Large intestine (tissue), 3 donors: ENCODE measurements around the gene F11R. TPM values are rescaled to one million over a fixed set of nuclear protein-coding genes. Genes with fewer than 3 reads are reported as not detected.

Experiments
- DNase-seq, 2 donors: peaks; one replicate each; pipeline versions ENCODE4 v3.0.0 to v3.0.0-alpha.2; 2013
- H3K27ac ChIP-seq: one replicate; pipeline ENCODE4 v1.5.1; 2013; ENCODE audit warnings: low read length
- H3K27me3 ChIP-seq: 2 replicates; pipeline ENCODE4 v1.6.1; 2013; ENCODE audit warnings: low read length; ENCODE audit not compliant: control insufficient read depth, insufficient read depth
- H3K36me3 ChIP-seq: 2 replicates; pipeline ENCODE4 v1.6.1; 2013; ENCODE audit warnings: low read length; ENCODE audit not compliant: control insufficient read depth, insufficient read depth
- H3K4me1 ChIP-seq: one replicate; pipeline ENCODE4 v1.6.1; 2013; ENCODE audit warnings: low read length; ENCODE audit not compliant: control insufficient read depth, insufficient read depth
- H3K4me3 ChIP-seq: one replicate; pipeline ENCODE4 v1.5.1; 2013; ENCODE audit warnings: low read length
- H3K9me3 ChIP-seq: one replicate; pipeline ENCODE4 v1.6.1; 2013; ENCODE audit warnings: mild to moderate bottlenecking, low read depth, low read length, moderate library complexity; ENCODE audit not compliant: control insufficient read depth
- WGBS: methylation state at CpG from one replicate; pipeline ENCODE4 v1.1.5; 2013; ENCODE audit warnings: low lambda C conversion rate; ENCODE audit not compliant: insufficient coverage; 5-methylcytosine and 5-hydroxymethylcytosine counted together
- polyA plus RNA-seq: library from polyadenylated mRNA; unstranded; fragments of 120-200 nt; gene quantifications from one replicate; pipeline ENCODE4 v1.2.1, GENCODE V29; 2013

Gene F11R
- polyA plus RNA-seq, 1 donor: 132 TPM

DNA sequence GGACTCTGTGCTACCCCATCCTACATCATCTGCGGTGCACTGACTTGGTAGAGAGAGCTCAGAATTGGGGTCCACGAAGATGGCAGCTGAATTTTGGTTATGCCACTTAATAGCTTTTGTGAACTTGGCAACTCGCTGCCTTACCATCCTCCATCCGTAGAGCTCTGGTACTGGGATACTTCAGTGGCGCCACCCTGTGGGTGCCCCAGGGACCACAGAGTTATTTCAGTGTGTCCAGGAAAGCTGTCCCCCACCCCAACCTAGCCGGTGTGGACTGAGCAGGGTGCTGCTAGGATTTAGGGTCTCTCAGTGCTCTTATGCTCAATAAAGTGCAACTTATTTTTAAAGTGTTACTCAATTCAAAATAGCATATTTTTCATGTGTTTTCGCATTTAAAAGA lies 33.9 kb upstream of the F11R start:
- WGBS: 100% methylated on average over 1 of the region's 7 CpGs
- Histone ChIP-seq H3K27me3 (peaks cover 10% of the 10 kb centered on the region), H3K4me1 (no peaks in the 10 kb centered on the region), H3K27ac (no peak overlapping the region), H3K36me3 (no peaks in the 10 kb centered on the region), H3K9me3 (peaks cover 4% of the 10 kb centered on the region), H3K4me3 (no peak overlapping the region)
- no peak for DNase-seq

DNA sequence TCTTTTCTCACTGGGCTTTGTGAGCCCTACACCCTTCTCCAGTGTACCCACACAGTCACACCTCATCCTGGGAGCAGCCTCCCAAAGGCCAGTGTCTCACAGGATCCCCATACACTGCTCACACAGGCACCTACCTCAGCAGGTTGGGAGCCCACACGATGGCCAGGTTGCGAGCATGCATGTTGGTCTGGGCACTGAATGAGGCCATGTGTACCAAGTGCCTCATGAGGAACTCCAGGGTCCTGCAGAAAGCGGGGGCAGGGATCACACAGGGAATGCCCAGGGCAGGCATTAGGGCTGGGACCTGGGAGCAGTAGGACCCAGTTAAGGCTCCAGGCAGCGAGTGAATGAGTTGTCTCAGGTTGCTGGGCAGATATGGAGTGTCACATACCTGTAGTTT lies 33.3 kb upstream of the F11R start:
- no CpG with 5 or more reads among the region's 4 CpGs for whole genome bisulfite sequencing
- Histone ChIP-seq H3K4me3 (no peak overlapping the region), H3K36me3 (no peaks in the 10 kb centered on the region), H3K27ac (no peak overlapping the region), H3K27me3 (peaks cover 10% of the 10 kb centered on the region), H3K4me1 (no peaks in the 10 kb centered on the region), H3K9me3 (peaks cover 6% of the 10 kb centered on the region)
- no peak for DNase-seq

DNA sequence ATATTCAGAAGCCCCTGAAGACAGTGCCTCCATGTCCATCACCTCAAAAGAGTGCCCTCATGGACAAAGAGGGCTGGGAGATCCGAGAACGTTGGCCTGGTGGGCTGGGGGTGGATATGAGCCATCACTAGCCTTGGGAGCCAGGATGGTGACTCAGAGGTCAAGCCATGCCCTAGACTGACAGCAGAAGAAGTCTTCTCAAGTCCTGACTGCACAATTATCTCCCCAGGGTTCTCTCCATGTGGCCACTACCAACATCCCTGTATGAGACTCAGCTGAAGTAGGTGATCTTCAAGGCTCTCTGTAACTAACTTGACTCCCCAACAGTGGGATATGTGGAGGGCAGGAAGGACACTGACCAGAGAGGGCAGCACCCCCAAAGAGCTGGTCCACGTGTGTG lies 31.9 kb upstream of the F11R start:
- H3K9me3 ChIP-seq: peaks cover 19% of the 10 kb centered on the region
- H3K4me1 ChIP-seq: no peaks in the 10 kb centered on the region
- no peak overlapping the region for H3K27ac ChIP-seq
- no peaks in the 10 kb centered on the region for H3K36me3 ChIP-seq
- H3K27me3 ChIP-seq: peaks cover 10% of the 10 kb centered on the region
- H3K4me3 ChIP-seq: no peak overlapping the region
- no CpG with 5 or more reads among the region's 3 CpGs for WGBS
- DNase-seq: no peak

DNA sequence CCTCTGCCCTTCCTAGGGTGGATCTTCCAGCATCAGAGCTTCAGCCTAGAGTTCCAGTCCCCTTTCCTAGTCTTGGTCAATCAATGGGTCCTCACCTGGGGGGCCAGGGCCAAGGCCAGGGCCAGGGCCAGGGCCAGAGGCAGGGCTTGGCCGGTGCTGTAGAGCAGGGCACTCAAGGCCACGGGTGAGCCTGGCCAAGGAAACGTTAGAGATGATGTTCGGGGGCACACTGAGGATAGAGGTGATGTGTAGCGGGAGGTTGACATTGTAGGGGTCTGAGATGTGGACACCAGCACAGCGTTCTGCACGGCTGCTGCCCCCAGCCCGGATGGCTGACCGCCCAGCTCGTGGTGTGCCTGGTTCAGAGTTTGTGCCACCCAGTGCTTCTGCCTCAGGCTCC lies 30.3 kb upstream of the F11R start:
- Histone ChIP-seq H3K4me3 (no peak overlapping the region), H3K4me1 (peaks cover 2% of the 10 kb centered on the region), H3K27ac (no peak overlapping the region), H3K36me3 (no peaks in the 10 kb centered on the region), H3K27me3 (peaks cover 8% of the 10 kb centered on the region), H3K9me3 (peaks cover 26% of the 10 kb centered on the region)
- no CpG with 5 or more reads among the region's 10 CpGs for WGBS
- no peak for DNase-seq

DNA sequence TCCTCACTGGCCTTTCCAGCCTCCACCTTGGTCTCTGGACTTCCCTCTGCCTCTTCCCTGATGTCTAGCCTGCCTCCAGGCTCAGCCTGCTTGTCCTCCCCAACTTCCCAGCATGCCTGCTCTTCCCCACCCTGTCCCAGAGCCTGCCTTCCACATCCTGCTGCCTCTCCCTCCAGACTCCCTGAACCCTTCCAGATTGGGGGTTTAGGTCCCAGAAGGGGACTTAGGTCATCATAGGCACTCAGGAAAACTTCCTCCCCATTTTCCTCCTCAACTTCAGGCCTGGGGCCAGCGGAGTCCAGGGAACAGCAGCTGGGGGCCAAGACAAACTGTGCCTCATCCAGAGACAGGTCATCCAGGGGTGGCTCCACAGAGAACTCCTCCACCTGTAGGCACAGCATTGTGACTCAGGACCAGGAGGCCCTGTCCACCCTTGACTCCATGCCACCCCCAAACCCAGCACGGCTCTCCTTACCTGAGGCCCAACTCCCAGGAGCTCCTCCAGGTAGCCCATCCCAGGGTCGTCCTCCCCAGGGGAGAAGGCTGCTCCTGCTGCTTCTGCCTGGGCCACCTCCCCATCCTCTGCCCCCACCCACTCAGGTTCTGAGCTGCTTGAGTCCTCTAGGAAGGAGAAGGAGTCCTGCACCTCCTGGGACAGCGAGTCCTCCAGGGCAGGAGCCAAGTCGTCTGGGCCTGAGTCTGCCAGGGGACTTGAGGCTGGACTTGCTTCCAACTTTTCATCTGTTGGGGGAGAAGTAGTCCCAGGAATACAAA lies 28.2 kb upstream of the F11R start:
- Histone ChIP-seq H3K36me3 (no peaks in the 10 kb centered on the region), H3K4me3 (no peak overlapping the region)

DNA sequence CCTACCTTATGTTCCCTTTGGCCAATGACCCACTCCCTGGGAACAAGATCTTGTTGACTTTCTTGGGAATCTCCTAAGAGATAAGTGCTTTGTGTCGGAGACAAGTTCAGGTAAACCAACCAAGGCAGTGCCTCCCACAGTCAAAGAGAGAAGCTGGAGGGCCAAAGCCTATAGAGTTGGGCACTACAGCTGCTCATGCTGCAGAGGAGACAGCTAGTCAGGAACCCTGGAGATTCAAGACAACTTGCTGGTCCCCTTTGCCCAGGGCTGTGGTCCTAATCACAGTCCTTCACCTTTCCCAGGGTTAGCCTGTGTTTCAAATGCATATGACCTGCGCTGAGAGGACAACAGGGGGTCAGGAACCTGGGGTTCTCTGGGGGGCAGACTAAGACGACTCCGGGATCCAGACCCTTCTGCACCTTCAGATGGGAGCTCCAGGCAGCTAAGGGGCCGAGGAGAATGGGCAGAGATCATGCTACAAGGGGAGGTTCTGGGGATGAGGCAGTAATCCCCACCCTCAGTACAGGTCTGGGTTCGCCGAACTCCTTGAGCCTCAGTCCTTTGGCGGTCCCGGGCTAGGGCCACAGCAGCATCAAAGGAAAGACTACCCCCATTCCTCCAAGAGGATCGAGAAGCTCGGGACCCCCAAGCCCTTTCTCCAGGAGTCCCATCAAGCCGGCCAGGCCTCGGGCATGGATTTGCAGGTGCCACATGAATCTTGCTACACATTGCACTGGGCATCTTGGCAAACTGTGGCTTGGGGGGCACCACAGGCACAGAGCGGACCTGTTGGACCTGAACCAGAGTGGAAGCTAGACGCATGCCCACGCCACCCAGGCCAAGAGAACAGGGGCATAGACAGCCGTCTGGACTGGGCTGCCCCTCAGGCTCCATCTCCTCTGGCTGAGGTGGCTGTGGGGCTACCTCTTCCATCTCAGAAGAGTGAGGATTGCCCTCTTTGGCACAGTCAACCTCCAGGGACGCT lies 26.8 kb upstream of the F11R start:
- Histone ChIP-seq H3K4me1 (peaks cover 6% of the 10 kb centered on the region), H3K27me3 (no peaks in the 10 kb centered on the region), H3K36me3 (peaks cover 5% of the 10 kb centered on the region), H3K27ac (no peak overlapping the region), H3K4me3 (no peak overlapping the region), H3K9me3 (peaks cover 26% of the 10 kb centered on the region)
- no CpG with 5 or more reads among the region's 18 CpGs for WGBS
- no peak for DNase-seq

More for the DNA sequence above, 28.2 kb upstream of the F11R start:
- H3K4me1 ChIP-seq: peaks cover 5% of the 10 kb centered on the region
- no CpG with 5 or more reads among the region's 5 CpGs for WGBS
- no peak overlapping the region for H3K27ac ChIP-seq
- peaks cover under 1% of the 10 kb centered on the region for H3K27me3 ChIP-seq
- peaks cover 26% of the 10 kb centered on the region for H3K9me3 ChIP-seq
- DNase-seq: no peak

DNA sequence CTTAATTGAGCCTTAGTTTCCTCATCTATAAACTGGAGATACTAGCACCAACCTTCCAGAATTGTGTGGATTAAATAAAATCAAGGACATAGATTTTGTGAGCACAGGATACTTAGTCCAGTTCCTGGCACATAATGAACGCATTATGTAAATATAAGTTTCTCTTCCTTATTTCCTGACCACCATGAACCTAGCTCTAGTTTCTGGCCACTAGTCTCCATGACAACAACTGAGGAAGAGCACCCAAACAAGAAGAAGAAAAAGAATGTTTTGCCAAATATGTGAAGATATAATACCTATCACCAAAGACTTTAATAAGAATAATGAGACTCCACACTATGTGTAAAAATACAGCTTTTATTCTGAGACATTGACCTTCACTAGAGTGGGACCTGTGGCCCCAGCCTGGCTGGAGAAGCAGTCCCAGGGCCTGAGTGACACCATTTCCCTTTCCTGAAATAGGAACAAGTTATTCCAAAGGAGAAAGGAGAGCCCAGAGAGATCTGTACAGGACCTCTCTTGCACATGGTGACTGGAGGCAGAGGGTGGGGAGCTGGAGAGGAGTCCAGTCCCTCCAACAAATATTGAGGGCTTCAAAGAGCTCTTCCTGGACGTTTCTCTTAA lies 25.8 kb upstream of the F11R start:
- peaks cover 26% of the 10 kb centered on the region for H3K9me3 ChIP-seq
- peak overlapping the region; percentile 78 for H3K4me3 ChIP-seq
- H3K36me3 ChIP-seq: peaks cover 15% of the 10 kb centered on the region
- WGBS: 80% methylated on average over 1 of the region's 2 CpGs
- no peaks in the 10 kb centered on the region for H3K27me3 ChIP-seq
- no peak for DNase-seq
- H3K27ac ChIP-seq: peak overlapping the region; percentile 94
- H3K4me1 ChIP-seq: peaks cover 6% of the 10 kb centered on the region

DNA sequence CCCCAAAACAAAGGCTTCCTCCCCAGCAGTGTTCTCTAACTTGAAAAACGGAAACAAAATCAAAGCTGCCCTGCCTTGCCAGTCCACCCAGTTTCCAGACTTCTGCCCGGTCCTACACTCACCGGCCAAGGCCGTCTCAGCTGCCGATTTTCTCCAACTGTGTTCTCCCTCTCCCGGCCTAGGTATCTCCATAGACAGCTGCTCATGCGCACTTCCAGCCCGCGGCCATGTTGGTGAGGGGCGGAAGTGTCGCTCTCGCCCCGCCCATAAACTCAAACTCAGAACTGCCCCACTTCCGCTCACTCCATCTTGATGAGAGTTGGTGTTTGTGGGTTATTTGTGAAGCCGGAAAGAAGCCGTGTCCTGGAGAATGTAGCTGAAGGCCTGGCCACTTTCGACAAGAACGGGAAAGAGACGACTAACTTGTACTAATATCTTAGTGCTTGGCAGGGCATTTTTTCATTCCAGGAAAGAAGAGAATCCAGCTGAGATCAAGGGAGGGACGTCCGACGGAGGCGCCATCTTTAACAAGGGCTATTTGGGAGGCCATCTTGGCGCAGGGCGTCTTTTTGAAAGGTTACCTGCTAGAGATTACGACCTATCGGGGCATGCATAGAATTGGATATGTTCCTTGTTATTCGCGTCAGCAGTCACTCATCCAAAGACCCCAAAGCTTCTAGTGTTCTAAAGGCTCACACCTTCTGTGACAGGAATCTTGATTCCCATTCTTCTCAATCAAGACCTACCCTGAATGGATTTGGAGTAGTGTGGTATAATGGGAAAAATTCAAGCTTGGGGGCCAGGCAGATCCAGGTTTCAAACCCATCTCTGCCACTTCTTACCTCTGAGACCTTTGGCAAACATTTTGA lies 25.0 kb upstream of the F11R start, which contains the start of gene USF1:
Gene USF1, minus strand, starts transcription at position 242 of the 869 bp plus-strand sequence. CDS start 2,702 bp downstream, outside the sequence.
- Histone ChIP-seq H3K36me3 (peaks cover 23% of the 10 kb centered on the region), H3K9me3 (peaks cover 22% of the 10 kb centered on the region), H3K27me3 (no peaks in the 10 kb centered on the region), H3K27ac (peak within 1 kb of the TSS; percentile 94), H3K4me1 (peaks cover 6% of the 10 kb centered on the region), H3K4me3 (peak within 1 kb of the TSS; percentile 78)
- WGBS: 2% methylated on average over 7 of the region's 29 CpGs
- peak; percentile 97 to 99 for DNase-seq

DNA sequence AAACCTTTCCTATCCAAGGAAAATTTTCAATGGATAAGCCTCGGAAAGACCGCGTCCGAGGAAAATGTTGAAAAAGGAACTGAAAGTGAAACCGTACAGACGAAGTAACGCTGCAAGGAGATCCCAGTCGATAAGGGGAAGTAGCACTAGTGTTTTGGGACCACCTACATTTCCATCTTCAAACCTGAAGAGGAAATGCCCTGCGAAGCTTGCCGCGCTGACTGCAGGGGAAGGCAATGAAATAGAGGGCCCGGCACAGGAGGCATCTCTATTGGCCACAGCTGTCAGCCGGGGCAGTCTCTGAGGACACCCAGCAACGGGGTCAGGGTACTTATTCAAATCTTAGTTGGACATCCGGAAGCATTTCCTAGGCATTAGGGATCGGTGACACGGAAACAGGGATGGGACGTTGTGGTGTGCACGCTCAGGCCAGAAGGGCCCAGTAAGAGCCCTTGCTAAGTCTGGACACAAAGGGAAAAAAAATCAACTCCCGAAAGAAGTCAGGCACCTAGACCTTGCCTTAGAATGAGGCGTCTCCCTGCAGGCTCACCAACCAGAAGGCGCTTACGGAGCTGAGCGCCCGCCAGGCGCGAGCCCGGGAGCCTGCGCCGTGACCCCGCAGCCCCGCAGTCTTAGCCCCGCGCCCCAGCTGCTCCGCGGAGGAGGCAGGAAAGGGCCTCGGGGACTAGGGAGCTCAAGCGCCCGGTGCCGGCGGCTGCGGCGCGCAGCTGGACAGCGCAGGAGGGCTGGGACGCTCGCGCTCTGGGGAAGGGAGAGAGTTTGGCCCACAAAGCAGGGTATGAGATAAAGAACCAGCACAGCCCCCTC lies 24.2 kb upstream of the F11R start:
- H3K36me3 ChIP-seq: peaks cover 31% of the 10 kb centered on the region
- WGBS: no CpG with 5 or more reads among the region's 48 CpGs

More for the DNA sequence above, 24.2 kb upstream of the F11R start:
- H3K27ac ChIP-seq: peak overlapping the region; percentile 94
- peaks cover 22% of the 10 kb centered on the region for H3K9me3 ChIP-seq
- H3K4me1 ChIP-seq: peaks cover 6% of the 10 kb centered on the region
- DNase-seq: peak; percentile 63 to 86
- H3K4me3 ChIP-seq: peak overlapping the region; percentile 78
- H3K27me3 ChIP-seq: no peaks in the 10 kb centered on the region
